NT2/D1 (cell line): ENCODE data around the gene INTS2.

Experiments used
- YY1 ChIP-seq: IDR thresholded peaks from 2 replicates; pipeline ENCODE4 v1.6.1; 2011; ENCODE audit not compliant: insufficient read length, insufficient read depth
- ZNF274 ChIP-seq: IDR thresholded peaks from 2 replicates; pipeline ENCODE4 v1.6.1; 2011; ENCODE audit warnings: mild to moderate bottlenecking, low read depth, low read length

GRCh38 chr17:61842899-61843298 lies 84.9 kb downstream of the INTS2 start:
- TF ChIP-seq YY1 = no peak
- TF ChIP-seq ZNF274 = no peak
